Stimulated activated naive CD4-positive, alpha-beta T cell treated with Interleukin-2 at 50 U/mL for 16 hours (primary cell): ENCODE measurements around the gene SETBP1.

Source experiments
- DNase-seq: peaks from one replicate; lab custom pipeline; 2025; lab: John Stamatoyannopoulos, UW

The SETBP1 gene

GRCh38 chr18:44680273-44681075 is at the start of gene SETBP1:
SETBP1 (plus strand) TSS chr18:44680888; CDS start chr18:44701347, 20,459 bp downstream.
- DNase-seq, result peak; percentile 30

DNA sequence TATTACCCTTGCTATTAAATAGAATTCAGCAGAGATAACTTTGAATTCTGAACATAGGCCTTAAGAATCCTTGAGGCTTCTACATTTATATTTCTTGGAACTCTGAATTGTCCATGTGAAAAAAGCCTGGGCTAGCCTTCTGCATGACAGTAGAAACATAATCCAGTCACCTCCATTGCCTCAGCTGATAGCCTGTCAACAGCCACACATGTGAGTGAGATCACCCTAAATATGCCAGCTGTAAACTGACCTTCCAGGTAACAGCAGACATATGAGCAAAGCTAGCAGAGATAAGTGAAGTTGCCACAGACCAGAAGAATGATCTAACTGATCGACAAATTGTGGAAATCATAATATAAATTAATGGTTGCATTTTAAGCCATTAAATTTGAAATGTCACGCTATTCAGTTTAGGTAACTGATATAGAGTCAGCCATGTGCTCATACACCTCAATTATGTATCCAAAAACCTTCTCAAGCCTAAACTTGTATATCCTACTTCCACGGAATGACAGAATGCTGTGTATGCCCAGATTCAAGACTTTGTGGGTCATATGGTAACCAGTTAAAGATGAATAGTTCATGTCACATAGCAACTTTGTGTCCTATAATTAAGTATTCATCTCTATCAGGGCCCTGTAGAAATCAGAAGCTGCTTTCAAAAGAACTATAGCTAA is 48.1 kb upstream of the SETBP1 start:
- no peak for DNase-seq

DNA sequence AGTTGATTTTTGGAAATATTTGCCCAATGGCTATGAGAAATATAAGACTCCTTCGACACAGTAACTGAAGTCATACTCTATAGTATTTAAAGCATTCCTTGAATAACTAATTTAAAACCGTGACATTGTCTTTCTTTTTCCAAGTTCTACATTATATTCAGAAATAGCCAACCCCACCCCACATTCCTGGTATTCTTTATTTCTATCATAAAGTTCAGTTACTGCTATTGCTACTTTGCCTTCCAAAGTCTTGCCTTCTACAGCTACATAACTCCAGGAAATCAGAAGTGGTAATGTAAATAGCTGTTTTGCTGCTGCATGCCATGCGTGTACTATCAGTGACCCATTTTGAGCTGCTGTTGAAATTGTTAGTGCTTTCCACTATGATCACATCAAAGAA is 45.1 kb upstream of the SETBP1 start:
- no peak for DNase-seq

DNA sequence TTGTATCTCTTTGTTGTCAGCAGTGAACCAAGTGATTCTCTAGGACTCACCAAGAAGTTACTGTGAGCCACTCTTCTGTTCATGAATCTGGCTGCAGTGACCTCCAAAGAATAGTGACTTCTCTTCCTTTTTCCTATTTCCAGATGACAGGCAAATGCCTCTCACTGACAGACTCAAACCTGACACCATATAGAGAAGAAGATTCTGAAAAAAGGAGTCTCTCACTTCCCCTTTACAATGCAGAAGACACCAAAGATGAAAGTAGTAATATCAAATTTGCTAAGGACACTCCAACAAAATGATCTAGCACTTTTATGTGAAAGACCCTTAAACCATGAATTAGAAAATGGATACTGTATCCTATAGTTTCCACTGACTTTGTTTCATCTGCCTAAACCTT is 44.4 kb upstream of the SETBP1 start:
- DNase-seq, result no peak

DNA sequence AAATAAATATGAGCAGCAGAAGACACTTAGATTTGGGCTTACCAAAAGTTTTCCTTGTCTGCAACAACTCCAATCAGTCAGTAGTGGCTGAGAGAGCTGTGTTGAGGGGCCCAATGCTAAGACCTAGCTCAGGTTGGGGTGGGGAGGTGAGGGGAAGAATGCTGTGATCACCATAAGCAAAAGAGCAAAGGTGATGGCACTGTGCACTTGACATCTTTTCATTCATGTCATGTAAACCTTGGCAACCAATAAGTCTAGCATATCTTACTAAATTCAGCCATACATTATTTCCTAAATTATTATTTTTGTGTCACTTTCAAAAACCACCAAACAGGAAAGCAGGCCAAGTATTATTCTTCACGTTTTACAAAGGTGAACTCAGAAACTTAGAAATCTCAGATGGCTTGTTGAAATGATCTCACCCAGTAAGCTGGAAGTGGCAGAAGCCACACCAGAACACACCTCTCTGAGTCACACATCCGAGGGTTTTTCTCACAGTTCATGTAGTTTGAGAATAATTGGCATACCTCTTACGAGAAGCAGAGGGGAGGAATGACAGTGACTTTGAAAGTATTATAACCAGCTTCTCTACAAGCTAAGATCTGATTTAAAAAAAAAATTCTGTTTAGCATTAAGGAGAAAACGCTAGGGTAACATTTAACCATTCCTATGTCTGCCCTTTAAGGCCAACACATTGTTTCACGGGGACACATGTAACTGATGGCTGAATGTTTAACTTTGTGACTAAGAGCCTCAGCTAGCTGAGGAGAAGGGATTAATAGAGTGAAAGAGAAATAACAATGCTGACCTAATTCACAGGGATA is 43.3 kb upstream of the SETBP1 start:
- DNase-seq, result no peak

DNA sequence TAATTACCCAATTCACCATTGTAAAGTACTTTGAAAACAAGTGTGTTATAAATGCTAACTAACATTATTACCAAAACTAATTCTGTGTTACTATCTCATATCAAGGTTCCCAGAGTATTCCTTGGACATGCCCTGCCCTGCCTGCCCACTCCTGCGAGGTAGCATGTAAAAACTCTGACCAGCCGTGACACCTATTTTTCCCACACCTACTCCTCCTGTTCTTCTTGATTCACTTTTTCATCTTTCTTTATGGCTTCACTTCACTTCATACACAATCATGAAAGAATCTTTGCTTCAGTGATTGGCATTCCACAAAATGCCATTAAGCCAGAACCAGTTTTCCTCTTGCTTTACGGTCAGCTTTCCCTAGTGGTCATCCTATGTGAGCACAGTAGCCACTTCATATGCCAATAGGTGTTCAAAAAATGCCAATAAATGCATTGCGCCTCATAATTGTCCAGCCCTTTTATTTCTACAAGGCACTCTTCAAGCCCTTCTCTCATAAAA is 42.6 kb upstream of the SETBP1 start:
- DNase-seq, result no peak

- no peak for DNase-seq
These were observed 41.9 kb upstream of the SETBP1 start for GRCh38 chr18:44638811-44639210.

DNA sequence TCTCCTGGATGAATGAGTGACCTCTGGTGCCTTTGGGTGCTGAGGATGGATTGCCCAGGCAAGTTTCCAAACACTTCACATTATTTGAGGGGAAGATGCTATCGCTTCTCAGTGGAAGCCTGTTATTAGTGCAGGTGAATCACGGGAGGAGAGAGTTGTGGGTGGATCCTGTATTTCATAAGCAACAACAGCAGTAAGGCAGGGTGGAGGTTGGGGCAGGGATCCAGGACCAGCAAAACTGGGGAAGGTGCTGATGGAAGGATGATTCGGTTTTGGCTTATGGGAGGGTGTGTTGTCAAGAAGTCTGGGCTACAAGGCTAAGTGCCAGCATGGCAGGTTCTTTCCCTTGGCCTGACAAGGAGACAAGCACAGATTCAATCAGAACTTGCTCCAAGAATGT is 37.7 kb upstream of the SETBP1 start:
- DNase-seq, result no peak

DNA sequence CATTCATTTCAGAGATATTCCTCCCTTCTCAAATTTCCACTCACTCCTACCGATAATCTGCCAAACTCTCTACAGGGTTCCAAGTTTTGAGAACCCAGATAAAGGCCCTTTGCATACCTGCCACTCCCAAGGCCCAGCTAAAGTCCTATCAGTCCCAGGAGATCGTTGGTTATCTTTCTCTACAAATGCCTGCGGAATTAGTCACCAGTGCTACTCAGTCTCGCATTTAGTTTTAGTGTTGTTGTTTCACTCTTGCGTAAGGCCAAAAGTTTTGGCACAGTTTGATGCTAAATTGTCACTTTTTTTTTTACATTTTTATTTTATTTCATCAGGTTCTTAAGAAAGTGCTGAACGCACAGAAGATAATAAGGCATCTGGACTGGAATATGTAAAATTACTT is 29.2 kb upstream of the SETBP1 start:
- DNase-seq, result no peak

DNA sequence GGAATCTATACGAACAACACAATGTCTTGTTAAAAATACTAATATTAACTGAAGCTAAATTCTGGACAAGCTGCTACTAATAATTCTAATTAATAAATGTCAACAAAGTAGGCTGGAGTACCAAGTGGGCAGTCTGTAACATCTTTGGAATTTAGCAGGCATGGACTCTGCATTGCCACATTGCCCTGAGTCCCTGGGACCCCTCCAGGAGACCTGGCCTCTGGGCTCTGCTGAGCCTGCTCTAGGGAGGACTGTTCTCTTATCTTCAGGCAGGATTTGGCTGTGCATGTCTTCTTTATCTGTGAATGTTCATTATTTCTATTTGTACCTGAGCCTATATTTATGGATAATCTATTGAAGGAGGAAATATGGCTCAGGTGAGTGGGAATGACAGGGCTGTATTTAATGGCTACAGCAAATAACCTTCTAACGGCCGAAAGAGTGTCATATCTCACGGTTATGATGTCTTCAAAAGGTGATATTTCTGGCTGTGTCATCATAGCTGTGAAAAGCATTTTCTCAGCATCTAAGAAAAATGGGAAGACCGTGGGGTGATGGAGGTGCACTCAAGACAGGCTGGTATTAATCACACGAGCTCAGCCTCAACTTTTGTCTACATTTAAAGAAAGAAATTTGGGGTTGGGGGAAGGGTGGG is 28.6 kb upstream of the SETBP1 start:
- DNase-seq, result no peak

DNA sequence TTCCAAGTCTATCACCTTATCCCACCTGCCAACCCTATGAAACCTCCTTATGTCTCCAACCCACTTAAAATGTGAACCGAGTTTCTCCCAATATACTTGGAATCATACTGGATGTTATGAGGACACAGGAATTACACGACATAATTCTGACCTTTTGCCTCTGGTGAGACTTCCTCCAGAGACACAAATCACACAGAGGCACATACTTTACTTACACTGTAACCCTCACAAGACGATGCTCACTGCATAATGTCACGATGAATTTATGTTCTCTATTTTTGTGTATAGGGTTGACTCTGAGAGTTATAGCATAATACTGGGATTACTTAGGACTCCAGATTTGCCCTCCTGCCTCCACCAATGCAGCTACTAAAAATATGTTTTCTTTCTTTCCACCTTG is 28.0 kb upstream of the SETBP1 start:
- DNase-seq, result no peak

- DNase-seq, result no peak
These were observed 26.1 kb upstream of the SETBP1 start for GRCh38 chr18:44654573-44654972.

- no peak for DNase-seq
These were observed 25.3 kb upstream of the SETBP1 start for GRCh38 chr18:44655435-44655834.

DNA sequence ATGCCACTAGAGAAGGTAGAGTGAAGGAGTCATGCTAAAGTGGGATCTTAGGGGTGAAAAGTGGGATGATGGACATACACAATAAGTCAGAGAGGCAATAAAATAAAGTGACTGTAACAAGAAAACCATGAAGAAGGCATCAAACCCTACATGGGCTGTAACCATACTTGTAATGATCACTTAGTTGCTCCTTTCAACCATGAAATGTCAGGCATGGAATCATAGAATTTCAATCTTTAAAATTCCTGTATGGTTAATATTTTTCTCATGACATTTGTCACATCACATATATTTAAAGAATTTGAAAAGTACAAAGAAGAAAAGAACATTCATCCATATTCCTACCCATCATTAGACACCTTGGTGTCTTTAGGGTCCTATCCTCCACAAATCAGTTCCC is 20.9 kb upstream of the SETBP1 start:
- DNase-seq, result no peak

GRCh38 chr18:44668270-44668975 is 12.3 kb upstream of the SETBP1 start:
- DNase-seq, result no peak

- DNase-seq, result no peak
These were observed 8.8 kb upstream of the SETBP1 start for GRCh38 chr18:44671914-44672313.

GRCh38 chr18:44672506-44672905 is 8.2 kb upstream of the SETBP1 start:
- DNase-seq, result no peak

DNA sequence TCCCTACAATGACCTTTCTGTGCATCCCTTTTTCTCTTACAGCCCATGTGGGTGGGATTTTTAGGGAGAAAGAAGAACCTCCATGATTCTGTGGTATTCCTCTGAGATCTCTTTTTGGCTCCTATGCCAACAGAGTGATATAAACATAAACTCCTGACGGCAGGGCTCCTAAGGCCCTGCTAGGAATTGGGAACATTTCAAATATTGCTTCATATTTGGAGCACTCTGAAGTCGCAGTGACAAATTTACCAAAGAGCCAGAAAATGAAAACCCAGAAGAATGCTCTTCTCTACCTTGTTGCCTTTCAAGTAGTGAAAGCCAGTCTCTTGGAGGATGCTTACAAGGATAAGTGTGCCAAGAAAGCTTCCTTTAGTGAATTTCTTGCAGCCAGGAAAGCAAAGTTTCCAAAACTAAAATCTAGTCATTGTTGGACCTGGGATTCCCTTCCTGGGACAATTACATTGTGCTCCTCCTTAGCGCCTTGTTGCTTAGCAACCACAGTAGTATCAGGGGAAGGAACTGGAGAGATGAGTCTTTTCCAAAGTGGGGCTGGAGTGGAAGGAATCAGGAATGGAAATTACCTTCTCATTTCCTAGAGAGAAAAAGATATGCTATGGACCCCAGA is 7.3 kb upstream of the SETBP1 start:
- no peak for DNase-seq

DNA sequence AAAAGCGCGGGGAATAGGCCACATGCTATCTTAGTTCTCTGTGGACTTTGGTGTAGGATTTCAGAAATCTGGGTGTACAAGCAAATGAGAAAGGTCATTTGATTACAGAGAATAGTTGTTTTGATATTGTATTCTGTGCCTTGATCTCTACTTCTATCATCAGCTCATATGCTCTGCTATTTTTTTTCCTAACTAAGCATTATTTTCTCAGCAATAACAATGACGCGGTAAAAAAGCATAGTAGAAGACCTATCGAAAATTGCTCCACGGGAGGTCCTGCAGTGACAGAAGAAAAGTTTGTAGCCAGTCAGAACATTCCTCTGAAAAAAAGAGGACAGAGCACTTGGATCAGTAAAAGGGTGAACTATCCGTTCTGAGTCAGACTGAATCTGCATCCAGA is 2.8 kb upstream of the SETBP1 start:
- no peak for DNase-seq

DNA sequence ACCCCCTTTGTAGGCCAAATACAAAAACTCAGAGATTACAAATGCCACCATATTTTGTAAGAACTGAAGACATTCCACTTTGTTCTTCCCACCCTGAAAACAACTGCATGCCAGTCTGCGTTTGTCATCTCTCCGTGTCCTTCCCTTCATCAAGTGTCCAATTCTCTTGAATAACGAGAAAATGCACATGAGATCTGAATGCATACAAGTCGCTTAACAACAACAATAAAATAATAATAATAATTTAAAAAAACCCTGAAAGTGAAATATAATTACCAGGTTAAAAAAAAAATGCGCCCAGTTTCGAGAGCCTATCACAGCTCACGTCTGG is 2.0 kb upstream of the SETBP1 start:
- DNase-seq, result no peak
